ENCODE data around the gene EDIL3. TPM values are rescaled to one million over a fixed set of nuclear protein-coding genes. Genes with fewer than 3 reads are reported as not detected.

Gene EDIL3
- total RNA-seq, 4 donors from 2014 or later, result 9.4 to 21.5 (median 17.5) TPM

- Histone ChIP-seq H3K27me3 (no peaks in the 10 kb centered on the region), H3K36me3 (no peaks in the 10 kb centered on the region), H3K27ac (no peak overlapping the region), H3K4me3 (no peak overlapping the region), H3K9me3 (no peaks in the 10 kb centered on the region), H3K4me1 (no peaks in the 10 kb centered on the region)
- 57% methylated on average over 4 of the region's 4 CpGs for WGBS
- TF ChIP-seq EP300 (IDR thresholded peaks at IDR 0.05), result no peak
- TF ChIP-seq, protein P1, sequence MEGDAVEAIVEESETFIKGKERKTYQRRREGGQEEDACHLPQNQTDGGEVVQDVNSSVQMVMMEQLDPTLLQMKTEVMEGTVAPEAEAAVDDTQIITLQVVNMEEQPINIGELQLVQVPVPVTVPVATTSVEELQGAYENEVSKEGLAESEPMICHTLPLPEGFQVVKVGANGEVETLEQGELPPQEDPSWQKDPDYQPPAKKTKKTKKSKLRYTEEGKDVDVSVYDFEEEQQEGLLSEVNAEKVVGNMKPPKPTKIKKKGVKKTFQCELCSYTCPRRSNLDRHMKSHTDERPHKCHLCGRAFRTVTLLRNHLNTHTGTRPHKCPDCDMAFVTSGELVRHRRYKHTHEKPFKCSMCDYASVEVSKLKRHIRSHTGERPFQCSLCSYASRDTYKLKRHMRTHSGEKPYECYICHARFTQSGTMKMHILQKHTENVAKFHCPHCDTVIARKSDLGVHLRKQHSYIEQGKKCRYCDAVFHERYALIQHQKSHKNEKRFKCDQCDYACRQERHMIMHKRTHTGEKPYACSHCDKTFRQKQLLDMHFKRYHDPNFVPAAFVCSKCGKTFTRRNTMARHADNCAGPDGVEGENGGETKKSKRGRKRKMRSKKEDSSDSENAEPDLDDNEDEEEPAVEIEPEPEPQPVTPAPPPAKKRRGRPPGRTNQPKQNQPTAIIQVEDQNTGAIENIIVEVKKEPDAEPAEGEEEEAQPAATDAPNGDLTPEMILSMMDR (IDR thresholded peaks at IDR 0.05), result no peak
- no peak for TF ChIP-seq POLR2AphosphoS5 (IDR thresholded peaks at IDR 0.05)
- no peak for TF ChIP-seq POLR2A (IDR thresholded peaks at IDR 0.05)
- no peak for DNase-seq (ENCODE audit: low spot score in 2 of 2)
Observed at GRCh38 chr5:83925321-83925954, 459.2 kb downstream of the EDIL3 start.

DNA sequence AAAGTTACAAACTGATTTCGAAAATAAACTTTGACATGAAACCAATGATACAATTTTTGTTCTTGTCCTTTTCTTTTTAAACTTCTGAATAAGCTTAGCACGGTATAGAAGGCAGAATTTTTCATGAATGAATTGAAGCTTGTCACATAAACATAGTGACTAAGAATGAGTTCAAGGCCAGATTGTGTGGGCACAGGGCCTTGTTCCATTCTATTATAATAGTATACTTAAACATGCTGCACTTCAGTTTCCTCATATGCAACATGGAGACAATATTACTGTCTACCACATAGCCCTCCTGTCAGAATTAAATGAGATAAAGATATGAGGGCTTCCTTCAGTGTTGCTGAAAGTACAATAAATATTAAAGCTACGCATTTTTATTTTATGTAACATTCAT, 459.8 kb downstream of the EDIL3 start:
- H3K27me3 ChIP-seq, result no peaks in the 10 kb centered on the region
- WGBS, result 86% methylated on average over 3 of the region's 3 CpGs
- no peaks in the 10 kb centered on the region for H3K4me1 ChIP-seq
- no peak for DNase-seq (ENCODE audit: low spot score in 2 of 2)
- no peaks in the 10 kb centered on the region for H3K36me3 ChIP-seq
- H3K9me3 ChIP-seq, result no peaks in the 10 kb centered on the region
- H3K27ac ChIP-seq, result no peak overlapping the region
- TF ChIP-seq POLR2AphosphoS5 (IDR thresholded peaks at IDR 0.05), result no peak
- TF ChIP-seq, protein P1 (IDR thresholded peaks at IDR 0.05), result no peak
- no peak for TF ChIP-seq POLR2A (IDR thresholded peaks at IDR 0.05)
- no peak overlapping the region for H3K4me3 ChIP-seq

DNA sequence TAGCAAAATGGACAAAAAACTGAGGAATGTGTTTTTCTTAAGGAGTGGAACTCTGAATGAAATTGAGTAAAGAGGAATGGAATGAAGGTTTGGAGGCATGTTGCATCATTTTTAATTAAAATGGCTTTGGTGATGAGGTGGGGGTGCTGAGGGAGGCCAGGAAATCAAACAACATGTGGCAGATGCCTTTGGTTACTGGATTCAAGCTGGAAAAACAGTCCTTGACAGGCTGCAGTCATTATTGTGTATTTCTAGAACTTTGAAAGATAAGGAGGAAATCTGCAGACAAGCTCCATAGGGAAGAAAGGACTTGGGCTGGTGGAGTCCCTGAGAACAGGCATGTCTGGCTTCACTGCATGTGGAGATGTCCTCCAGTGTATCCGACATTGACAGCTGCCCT, 460.5 kb downstream of the EDIL3 start:
- Histone ChIP-seq H3K27me3 (no peaks in the 10 kb centered on the region), H3K4me3 (no peak overlapping the region), H3K9me3 (no peaks in the 10 kb centered on the region), H3K36me3 (no peaks in the 10 kb centered on the region), H3K4me1 (no peaks in the 10 kb centered on the region), H3K27ac (no peak overlapping the region)
- 43% methylated on average over 1 of the region's 1 CpG for WGBS
- no peak for DNase-seq (ENCODE audit: low spot score in 2 of 2)
- TF ChIP-seq POLR2A (IDR thresholded peaks at IDR 0.05), result no peak
- TF ChIP-seq EP300 (IDR thresholded peaks at IDR 0.05), result no peak
- TF ChIP-seq, protein P1 (IDR thresholded peaks at IDR 0.05), result no peak
- no peak for TF ChIP-seq POLR2AphosphoS5 (IDR thresholded peaks at IDR 0.05)

GRCh38 chr5:83922699-83923098, 462.0 kb downstream of the EDIL3 start:
- DNase-seq (ENCODE audit: low spot score in 2 of 2), result no peak
- Histone ChIP-seq H3K4me3 (no peak overlapping the region), H3K36me3 (no peaks in the 10 kb centered on the region), H3K27me3 (no peaks in the 10 kb centered on the region), H3K27ac (no peak overlapping the region), H3K4me1 (no peaks in the 10 kb centered on the region), H3K9me3 (no peaks in the 10 kb centered on the region)
- TF ChIP-seq, protein P1 (IDR thresholded peaks at IDR 0.05), result no peak
- no peak for TF ChIP-seq EP300 (IDR thresholded peaks at IDR 0.05)
- TF ChIP-seq POLR2A (IDR thresholded peaks at IDR 0.05), result no peak
- TF ChIP-seq POLR2AphosphoS5 (IDR thresholded peaks at IDR 0.05), result no peak
- 60% methylated on average over 4 of the region's 4 CpGs for WGBS

DNA sequence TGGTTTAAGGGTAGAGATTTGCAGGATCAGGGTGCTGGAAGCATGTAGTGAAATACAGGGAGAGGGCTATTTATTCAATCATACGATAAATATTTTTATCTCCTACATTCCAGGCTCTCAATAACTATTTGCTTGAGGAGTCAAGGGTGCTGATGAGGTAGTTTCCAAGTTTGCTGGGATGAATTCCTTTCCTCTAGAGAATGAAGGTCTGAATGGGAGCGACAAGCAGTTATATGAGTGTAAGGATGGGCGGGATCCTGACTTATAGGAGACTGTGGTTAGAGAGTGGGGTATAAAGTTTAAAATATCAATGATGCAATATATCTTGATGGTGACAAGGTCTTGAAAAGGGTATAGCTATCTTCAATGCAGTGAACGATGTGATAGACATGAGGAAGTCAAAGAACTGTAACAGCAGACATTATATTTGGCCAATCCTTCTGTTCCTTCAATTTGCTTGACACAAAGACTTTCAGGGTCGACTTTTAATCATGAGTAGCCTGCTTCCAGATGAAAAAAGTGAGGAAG, 462.9 kb downstream of the EDIL3 start:
- Histone ChIP-seq H3K4me3 (no peak overlapping the region), H3K9me3 (no peaks in the 10 kb centered on the region), H3K27me3 (no peaks in the 10 kb centered on the region), H3K36me3 (no peaks in the 10 kb centered on the region), H3K4me1 (no peaks in the 10 kb centered on the region), H3K27ac (no peak overlapping the region)
- TF ChIP-seq POLR2A (IDR thresholded peaks at IDR 0.05), result no peak
- no peak for DNase-seq (ENCODE audit: low spot score in 2 of 2)
- 82% methylated on average over 5 of the region's 5 CpGs for WGBS

Measured in suprapubic skin (tissue), 4 donors.